NCI-H345 (cell line): ENCODE data around the gene CIDEA.

Experiments used
- DNase-seq: peaks from one replicate; lab custom pipeline; 2025; lab: John Stamatoyannopoulos, UW

The CIDEA gene

GRCh38 chr18:12274793-12275192 is 20.6 kb downstream of the CIDEA start:
- no peak for DNase-seq

GRCh38 chr18:12276736-12277554 is 22.8 kb downstream of the CIDEA start:
- DNase-seq: no peak

GRCh38 chr18:12278215-12278671 is 24.1 kb downstream of the CIDEA start:
- no peak for DNase-seq

DNA sequence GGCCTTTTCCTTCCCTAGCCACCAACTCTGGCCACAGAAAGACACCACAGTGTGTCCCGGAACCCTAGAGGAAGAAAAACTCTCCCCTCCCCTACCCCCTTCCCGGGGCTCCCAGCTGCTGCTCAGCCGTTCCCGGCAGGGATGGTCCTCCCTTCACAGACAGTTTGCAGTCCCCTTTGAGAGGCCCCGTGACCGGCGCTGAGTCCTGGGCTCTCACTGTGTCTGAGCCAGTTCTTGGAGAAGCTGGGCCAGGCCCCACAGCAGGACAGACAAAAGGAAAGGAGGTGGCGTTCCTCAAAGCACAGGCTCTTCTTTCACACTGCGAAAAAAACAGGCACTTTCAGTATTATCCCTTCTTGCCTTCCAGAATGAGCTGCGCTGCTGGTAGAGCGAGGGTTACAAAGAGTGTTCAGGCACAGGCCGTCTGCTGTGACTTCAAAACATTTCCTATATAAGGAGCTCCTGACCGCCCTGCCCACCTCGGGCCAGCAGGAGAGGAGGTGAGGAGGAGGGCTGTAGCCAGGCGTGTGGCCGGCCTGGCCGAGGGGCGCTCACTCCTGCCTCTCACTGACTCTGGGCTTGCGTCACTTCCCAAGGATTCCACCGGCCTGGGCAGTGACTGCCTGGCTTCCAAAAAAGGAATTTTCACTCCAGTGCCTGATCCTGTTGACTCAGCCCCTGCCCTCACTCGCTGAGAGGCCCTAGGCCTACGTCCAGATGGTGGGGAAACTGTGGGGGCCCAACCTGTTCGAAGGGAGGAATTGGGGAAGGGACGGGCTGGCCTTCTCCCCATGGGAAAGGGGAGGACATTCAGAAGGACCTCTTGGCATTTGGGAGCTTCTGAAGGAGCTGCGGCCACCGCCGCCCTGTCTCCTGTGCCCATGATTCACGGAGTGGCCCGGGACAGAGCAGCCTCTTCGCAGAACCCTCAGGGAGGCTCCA is 24.9 kb downstream of the CIDEA start:
- DNase-seq: no peak

DNA sequence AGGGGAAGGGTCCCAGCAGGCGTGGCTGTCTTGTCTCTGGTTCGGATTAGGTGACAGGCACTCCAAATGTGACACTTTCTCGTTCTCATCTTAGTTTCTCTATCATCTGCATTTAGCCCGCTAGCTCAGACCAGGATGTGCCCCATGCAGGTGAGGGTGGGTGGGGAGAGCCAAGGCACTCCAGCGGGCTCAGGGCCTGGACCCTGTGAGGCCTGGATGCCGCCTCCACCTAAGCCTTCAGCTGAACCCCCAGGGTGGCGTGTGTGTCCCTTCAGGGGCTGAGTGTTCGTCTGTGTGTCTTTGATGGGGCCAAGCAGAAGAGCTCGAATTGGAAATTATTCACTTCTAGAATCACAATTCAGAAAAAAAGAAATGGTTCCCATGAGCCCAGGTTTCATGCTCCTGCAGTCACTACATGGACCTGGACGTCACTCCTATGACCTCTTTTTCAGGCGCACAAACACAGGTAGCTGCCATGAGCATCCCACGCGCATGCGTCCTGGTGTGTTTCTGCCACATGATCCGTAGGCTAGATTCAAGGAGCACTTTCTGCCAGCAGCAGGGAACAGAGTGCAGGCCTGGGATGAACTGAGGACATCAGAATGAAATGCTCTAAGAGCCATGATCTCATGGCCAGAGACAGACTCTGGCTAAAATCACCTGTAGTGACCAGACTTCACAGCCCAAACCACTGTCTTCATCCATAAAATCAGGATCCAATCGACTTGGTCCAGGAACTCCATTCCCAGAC is 25.8 kb downstream of the CIDEA start:
- no peak for DNase-seq

DNA sequence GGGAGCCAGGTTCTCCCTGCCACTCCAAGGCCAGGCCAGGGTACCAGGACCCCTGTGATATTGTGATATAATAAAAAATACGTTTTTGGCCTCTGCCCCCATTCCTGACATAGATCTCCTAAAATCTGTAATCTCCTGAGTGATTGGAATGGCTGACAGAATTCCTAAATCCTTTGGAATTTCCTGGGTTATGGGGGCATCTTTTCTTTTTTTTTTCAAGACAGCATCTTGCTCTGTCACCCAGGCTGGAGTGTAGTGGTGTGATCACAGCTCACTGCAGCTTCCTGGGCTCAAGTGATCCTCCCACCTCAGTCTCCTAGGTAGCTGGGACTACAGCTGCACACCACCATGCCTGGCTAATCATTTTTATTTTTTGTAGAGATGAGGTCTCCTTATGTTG is 27.7 kb downstream of the CIDEA start:
- DNase-seq: no peak

GRCh38 chr18:12282442-12283039 is 28.4 kb downstream of the CIDEA start:
- DNase-seq: no peak

- no peak for DNase-seq
Measured at GRCh38 chr18:12283256-12283655, 29.1 kb downstream of the CIDEA start.

- no peak for DNase-seq
Measured at GRCh38 chr18:12283666-12284065, 29.5 kb downstream of the CIDEA start.

DNA sequence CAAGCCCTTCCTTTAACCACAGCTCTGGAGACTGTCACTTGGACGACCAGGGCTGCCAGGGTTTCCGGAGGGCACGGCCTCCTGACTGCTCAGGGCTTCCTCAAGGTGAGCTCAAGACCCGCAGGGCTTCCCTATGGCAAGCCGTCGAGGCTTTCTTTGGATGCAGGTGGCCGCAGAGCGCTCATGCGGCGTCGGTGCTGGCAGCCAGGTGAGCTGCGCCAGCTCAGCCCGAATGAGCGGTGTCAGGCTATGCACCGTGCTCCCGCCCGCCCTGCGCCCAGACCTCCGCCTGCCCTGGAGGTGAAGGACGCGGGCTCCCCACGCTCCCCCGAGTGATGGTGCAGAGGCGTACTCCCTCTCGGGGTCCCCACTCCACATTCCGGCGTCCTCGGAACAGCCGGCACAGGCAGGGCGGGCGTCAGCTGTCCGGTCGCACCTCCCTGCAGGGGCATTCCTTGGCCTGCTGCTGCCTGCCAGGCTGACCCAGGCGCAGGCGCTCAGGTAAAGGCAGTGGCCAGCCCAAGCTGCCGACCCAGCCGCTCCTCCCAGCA is 33.0 kb downstream of the CIDEA start:
- DNase-seq: no peak

DNA sequence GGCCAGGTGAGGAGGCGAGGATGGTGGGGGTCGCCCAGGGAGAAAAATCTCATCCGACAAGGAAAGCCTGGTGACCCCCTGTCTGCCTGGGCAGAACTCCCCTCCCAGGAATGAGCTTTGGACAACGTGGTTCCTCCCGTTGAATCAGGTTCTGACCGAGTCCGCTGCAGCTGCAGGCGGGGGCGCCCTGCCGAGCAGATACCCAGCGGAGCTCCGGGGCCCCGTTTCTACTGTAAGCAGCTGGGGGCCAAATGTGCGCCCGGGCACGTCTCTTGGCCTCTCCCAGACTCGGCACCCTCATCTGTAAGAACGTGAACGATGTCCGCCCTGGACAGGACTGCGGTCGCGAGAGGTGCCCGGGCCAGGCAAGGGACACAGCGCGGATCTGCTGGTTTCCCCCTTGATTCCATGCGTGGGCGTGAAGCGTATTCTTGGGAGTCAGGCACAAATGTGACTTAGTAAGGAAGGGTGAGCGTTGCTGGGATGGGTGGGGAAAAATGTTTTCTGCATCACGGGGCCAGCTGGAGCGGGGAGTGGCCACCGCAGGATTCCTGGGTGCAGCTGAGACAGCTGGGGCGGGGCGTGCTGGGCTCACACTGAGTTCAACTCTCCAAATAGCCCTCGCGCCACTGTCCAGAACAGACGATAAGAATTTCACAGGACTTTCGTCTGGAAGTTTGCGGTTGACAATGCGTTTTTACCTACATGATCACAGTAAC is 33.7 kb downstream of the CIDEA start:
- DNase-seq: no peak

DNA sequence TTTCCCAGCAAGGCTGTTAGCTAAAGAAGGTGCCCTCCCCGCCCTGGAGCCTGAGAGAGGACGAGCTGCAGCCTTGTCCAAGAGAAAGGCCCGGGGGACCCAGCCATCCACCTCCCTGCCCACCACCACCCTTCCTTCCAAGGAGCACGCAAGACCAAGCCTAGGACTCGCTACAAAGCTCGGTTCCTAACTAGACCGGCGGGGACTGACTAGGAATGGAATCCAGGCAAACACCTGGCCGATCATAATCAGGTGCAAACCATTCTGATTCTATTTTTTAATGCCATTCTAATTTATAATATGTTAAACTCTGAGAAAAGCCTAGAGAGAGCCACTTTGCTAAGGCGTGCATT is 34.2 kb downstream of the CIDEA start:
- DNase-seq: no peak

DNA sequence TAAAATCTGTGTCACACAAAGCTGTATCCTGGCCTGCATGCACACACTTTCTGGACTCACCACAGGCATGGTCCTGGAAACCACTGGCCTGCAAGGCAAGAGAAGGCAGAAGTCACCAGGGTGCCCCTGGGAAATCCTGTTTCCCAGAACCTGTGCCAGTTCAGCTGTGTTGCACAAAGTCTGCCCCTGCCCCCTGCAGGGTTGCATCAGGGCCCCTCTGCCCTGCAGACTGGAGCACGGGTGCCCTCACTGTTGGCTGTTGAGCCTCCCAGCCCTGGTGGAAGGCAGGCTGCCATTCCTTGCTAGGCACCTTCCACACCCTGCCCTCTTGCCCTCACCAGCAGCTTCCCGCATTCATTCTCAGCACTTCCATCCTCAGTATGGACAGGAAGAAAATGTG is 35.9 kb downstream of the CIDEA start:
- DNase-seq: no peak

DNA sequence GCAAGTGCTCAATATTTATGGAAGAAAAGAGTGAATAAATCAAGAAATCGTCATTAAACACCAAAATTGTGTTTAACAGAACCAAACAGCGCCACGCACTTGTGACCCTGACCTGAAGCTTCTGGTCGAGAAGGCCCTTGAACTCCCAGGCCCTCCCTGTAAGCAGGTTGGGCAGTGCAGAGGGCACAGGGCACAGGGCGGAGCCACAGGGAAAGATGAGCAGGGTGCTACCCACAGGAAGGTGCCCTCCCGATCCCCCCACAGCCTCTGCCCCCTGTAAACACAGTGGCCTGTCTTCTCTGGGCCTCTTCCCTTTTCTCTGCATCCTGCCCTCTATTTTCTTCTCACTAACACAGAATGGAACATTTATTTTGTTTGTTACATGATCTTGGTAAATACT is 37.0 kb downstream of the CIDEA start:
- DNase-seq: no peak

DNA sequence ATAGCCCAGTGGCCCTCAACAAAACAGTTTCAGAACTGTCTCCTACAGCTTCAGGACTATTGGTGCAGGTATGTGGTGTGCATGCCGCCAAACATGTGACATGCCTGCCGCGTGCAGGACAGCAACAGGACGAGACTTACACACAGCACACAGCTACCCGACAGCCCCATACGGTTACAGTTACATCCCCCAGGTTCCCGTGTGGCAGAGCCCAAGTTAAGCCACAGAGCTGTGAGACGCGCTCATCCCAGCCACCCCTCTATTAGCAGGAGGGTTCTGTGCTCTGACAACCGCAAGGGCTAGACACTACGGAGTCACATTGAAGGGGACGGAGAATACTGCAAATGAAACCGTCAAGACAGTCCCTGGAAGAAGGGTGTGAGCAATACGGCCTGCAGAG is 37.5 kb downstream of the CIDEA start:
- DNase-seq: no peak

DNA sequence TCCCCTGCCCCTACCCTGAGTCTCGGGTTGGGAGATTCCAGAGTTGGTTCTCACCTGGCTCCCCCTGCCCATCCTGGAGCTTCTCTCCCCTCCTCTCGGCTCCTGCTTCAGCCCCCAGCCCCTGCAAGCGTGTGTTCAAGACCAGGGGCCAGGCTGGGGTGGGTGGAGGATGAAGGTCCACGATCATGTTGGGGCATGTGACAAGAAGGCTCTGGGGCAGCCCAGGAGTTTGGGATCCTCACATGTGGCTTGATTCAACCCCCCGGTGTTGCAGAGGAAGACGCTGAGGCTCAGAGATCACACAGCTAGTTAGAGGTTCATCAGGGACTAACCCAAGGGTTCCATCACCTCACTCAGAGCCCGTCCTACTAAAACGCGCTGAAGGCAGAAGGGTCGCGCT is 39.7 kb downstream of the CIDEA start:
- no peak for DNase-seq

- DNase-seq: no peak
Measured at GRCh38 chr18:12295389-12296086, 41.4 kb downstream of the CIDEA start.

GRCh38 chr18:12296087-12296403 is 41.9 kb downstream of the CIDEA start:
- no peak for DNase-seq

- DNase-seq: no peak
Measured at GRCh38 chr18:12296457-12296856, 42.3 kb downstream of the CIDEA start.

DNA sequence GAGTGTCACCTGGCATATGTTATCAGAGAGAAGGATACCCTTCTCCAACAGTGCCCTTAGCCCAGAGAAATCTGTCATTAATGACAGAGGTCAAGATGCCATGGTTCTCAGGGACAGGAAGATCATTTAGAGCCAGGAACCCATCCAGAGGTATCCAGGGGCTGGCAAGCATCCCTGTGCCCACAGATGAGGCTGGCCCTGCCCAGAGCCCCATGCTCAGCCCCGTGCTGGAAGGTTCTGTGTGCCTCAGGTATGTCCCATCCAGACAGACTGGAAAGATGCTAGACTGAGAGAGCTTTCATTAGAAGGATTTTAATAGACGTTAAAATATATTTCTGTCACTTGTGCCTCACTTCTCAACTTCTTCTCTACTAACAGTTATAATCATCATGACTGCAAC is 45.7 kb downstream of the CIDEA start:
- DNase-seq: no peak
